ENCODE data around the gene ATP8A2.
"Not testable (repeated sequence)": the region's sequence is repeated elsewhere in the genome, so short reads cannot be mapped to it uniquely, and the experiment has no call there.

Gene ATP8A2

DNA sequence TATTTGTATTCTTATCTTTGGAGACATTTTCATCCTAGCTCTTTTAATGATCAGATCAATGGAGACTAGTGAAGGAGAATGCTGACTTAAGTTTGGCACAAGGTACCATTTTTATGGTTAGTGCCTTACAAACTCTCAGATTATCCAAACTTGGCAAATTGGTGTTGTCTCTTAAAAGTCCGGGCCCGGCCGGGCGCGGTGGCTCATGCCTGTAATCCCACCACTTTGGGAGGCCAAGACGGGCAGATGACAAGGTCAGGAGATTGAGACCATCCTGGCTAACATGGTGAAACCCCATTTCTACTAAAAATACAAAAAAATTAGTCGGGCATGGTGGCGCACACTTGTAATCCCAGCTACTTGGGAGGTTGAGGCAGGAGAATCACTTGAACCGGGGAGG lies 177.2 kb downstream of the ATP8A2 start:
- DNase-seq (ENCODE audit: low spot score) = not testable (repeated sequence)

DNA sequence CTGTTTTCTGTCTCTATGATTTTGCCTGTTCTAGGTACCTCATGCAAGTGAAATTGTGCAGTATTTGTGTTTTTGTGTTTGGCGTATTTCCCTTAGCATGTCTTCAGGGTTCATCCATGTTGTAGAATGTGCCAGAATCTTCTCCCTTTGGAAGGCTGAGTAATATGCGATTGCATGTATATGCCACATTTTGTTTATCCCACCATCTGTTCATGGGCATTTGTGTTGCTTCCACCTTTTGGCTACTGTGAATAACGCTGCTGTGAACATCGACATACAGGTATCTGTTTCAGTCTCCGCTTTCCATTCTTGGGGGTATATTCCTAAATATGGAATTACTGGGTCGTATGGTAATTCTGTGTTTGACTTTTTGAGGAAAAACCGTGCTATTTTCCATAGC lies 190.0 kb downstream of the ATP8A2 start:
- no peak for DNase-seq (ENCODE audit: low spot score)

DNA sequence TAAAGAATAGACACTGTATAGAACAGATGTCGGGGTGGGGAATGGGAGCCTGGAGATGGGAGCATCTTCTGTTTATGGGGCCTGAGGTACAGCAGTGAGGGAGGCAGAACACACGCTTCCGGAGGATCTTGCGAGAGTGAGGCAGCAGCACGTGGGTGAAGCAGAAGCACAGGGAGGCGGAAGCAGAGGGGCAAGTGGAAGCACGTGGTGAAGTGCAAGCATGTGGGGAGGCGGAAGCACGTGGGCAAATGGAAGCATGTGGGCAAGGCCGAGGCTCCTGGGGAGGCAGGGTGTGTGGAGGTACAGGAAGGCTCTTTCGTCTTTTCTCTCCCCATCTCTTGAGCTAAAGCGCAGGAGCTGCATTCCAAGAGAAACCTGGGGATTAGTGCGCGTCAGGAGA lies 198.4 kb downstream of the ATP8A2 start:
- no peak for DNase-seq (ENCODE audit: low spot score)

DNA sequence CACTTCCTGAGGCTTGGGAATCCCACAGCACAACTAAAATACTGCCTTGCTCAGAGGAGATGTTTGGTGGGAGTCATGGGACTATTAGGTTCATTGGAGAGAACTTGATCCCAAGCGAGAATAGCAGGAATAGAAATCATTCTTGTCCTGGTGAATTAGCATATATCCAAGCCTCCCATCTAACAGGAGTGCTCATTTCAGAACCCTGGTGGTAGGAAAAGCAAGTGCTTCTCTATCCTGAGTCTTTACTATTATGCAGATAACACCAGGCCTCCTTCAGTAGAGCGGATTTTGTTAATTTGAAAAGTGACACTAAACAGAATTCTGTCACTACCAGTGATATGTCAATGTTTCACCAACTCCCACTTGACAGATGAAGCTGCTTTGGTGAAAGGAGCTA lies 199.5 kb downstream of the ATP8A2 start:
- DNase-seq (ENCODE audit: low spot score) = no peak

DNA sequence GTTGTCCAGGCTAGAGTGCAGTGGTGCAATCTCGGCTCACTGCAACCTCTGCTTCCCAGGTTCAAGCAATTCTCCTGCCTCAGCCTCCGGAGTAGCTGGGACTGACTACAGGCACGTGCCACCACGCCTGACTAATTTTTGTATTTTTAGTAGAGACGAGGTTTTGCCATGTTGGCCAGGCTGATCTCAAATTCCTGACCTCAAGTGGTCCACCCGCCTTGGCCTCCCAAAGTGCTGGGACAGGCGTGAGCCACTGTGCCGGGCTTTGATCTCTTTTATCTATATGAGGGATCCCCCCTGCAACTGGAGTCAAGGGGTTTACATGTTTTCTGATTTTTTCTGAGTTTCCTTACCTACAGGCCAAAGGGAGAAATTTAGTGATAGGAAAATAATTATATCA lies 200.4 kb downstream of the ATP8A2 start:
- DNase-seq (ENCODE audit: low spot score) = not testable (repeated sequence)

DNA sequence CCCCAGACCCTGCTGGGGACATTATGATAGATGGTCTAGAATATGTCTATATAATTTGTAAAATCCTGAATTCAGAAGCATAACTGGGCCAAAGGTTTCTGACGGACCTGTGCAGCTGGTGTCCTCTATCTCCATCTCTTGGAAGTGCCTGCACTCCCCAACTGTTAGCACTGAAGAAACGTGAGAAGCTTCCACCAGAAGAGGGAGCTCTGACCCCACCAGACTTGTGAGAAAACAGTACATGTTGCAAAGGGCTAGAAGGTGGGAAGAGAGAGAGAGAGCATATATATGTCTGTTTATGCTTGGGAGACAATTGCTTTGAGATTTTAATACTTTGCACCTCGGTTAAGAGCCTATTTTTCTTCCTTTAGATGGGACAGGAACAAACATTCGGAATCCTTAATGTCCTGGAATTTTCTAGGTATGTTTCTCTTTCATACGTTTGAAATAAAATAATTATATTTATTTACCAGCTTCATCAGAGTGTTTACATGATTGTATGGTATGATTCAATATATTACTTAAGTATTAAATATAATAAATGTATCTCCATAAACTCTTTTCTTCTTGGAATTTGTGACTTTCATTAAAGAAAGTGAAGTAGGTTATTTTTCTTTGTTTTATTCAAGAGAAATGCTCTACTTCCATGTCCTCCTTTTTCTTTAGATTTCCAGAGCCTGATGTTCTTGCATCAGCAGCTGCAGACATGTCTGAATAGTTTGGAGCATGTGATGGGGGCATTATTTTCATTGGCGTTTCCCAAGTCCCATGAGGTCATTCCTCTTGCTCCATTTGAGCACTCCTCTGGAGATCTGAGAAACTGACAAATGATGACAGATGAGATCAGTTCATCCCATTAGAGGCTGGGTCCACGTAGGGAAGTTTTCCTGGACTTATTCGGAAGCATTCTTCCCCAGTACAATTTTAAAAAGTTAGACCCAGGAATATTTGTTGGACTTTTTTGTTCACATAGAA lies 202.9 kb downstream of the ATP8A2 start:
- DNase-seq (ENCODE audit: low spot score) = peak; percentile 84

DNA sequence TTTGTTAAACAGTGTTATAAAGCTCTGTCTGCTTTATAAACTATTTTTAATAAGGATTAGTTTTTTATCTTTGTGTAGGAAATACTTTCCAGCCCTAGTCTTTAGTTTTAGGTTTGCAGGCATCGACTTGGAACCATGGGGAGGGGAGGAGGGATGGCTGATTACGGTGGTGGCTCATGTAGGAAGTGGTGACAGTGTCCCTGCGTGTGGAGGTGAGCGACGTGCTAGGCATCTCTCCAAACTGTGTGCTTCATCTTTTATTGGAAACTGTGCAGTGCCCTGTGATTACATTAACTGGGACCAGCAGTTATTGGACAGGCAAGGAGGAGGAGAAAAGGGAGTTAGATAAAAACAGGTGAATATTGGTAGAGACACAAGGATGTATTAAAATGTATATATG lies 203.8 kb downstream of the ATP8A2 start:
- DNase-seq (ENCODE audit: low spot score) = peak; percentile 36

DNA sequence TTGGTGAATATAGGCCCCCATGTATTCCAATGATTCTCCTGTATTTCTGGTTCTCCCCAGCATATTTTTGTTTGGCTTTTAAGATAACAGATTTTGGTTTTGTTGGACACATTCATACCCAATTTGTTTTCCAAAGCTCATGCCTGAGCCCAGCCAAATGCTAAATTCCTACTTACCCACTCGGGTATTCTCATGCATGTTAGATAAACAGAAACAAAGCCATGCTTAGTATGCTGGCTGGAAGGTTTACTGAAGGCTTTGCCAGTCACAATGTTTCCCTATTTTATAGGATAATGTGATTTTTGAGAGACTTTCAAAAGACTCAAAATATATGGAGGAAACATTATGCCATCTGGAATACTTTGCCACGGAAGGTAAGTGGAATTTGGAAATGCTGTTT lies 206.8 kb downstream of the ATP8A2 start:
- no peak for DNase-seq (ENCODE audit: low spot score)

DNA sequence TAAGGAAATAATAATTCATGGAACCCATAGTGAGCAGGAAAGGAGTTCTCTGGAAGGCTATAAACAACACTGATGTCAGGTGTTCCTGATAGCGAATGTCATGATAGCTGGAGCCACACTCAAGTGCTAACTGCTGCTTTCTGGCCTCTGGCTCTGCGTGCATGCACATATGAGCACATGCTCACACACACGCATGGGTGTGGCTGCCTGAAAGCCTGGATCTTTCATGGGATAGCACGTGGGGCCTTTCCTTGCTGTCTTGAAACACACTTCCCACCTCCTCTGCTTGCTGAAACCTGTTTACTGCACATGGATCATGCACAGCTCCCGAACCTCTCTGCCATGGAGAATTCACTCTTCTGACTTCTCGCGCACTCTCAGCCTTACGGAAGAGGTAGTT lies 207.4 kb downstream of the ATP8A2 start:
- DNase-seq (ENCODE audit: low spot score) = no peak

DNA sequence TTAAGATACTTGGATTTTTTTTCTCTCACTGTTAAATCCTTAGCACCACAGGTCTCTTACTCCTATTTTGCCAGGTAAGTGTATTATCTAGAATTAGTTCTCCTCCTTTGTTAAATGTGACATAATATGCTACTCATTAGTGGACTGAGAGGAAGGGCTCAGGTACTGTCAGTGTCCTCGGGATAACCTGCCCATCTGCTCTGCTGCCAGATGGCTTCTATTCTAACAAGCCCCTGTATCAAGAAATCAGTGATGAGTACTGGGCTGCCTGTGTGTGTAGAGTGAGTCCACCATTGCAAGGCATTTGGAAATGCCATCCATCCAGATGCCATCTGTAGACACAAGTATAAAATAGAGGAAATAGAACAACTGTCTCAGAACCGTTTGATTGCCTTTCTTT lies 209.6 kb downstream of the ATP8A2 start:
- no peak for DNase-seq (ENCODE audit: low spot score)

DNA sequence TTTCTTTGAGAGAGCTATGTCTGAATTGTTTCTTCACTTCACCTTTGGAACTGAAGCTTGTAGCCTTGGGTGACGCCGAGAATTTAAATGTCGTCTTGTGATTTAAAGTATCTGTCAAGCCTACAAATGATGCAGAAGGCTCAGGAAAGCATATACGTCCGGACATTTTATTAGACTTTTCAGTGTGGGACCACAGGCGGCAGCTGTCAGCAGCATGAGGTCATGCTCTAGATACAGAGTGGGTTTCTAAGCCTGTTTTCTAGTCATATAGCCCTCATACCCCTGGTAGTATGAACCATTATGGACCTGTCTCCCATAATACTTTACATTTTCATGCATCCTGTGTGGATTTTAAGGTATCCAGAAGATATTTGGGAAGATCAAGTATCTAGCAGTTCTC lies 212.3 kb downstream of the ATP8A2 start:
- no peak for DNase-seq (ENCODE audit: low spot score)

DNA sequence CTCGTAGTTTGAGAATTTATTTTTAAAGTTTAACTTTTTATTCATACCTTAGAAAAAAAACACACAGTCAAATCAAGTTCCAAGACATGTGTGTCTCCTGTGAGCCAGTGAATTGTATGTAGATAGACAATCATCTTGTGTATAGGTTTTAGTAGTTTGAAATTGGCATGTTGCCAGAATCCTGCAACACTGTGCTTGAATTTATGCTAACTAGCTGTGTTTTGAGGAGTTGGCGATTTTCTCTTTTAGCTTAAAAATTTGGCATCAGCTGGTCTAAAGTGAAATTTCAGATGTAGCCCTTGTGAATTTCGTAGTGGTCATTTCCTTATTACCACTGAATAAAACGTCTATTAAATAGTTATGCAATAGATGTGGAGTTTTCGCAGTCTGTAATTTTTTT lies 213.2 kb downstream of the ATP8A2 start:
- no peak for DNase-seq (ENCODE audit: low spot score)

DNA sequence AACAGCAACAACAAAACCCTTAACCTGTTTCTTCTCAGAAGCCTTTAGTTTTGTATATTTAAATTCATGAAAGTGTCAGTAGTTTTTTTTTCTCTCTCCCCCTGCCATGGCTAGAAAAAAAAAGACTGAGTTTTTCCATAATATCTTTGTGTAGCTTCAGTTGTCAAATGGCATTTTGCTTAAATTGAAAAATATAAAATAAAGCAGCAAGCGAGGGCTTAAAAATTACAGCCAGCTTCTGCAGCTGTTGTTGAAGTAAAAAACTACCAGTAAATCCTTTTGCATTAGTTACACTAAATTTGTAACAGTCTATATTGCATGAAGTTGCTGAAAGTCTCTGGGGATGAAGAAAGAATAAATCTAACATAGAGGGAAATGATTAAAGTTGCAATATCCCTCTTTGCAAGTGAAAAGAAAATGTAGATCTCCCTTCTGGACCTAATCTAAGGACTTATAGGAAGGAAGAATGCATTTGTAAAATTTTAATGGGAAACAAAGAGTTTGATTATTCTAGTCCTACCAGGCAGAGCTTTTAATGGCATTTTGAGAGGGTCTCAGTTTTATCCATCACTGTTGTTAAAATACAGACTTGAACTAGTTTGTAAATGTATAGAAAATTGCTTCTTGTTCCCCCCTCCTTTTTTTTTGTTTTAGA lies 215.7 kb downstream of the ATP8A2 start:
- no peak for DNase-seq (ENCODE audit: low spot score)

DNA sequence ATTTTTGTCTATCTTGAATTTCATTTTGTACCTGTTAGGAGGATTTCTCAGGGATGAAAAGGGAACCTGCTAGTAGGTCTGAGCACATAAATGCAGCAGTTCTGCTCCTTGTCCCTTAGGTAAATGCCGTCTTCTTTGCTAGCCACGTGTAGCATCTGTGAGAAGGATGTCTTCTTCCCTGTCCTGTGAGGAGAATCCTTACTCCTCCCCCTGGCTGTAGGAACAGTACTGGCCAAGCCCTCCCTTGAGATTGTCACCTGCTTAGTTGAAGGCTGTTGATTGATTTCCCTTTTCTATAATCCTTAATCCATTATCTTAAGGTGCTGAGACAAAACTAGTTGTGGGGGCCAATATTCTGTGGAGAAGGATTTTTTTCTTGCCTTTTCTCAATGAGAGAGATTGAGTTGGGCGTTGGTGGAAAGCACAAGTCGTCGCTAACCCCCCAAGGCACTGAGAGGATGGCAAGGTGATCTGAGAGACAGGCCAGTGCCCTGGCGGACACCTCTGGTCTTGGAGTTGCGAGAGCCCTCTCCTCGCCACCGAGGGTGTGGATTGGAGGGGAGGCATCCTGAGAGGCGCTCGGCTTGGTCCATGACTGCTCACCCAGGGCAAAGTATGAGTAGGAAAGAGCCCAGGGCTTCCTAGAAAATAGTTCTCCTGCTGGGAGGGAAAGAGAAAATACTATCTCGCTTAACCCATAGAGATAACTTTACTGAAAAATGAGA lies 216.7 kb downstream of the ATP8A2 start:
- DNase-seq (ENCODE audit: low spot score) = no peak

DNA sequence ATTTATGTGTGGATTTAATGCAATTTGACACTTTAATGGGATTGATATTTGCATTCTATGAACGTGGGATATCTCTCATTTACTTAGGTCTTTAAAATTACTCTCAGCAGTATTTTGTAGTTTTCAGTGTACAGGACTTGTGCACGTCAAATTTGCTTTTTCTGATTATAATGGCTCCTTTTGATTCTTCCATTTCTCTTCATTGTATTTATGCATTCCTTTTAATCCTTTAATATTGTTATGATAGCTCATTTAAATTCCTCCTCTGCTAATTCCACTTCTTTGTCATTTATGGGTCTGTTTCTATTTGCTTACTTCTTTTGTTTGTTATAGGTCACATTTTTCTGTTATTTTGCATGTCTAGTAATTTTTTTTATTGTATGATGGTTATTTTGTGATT lies 226.6 kb downstream of the ATP8A2 start:
- no peak for DNase-seq (ENCODE audit: low spot score)

DNA sequence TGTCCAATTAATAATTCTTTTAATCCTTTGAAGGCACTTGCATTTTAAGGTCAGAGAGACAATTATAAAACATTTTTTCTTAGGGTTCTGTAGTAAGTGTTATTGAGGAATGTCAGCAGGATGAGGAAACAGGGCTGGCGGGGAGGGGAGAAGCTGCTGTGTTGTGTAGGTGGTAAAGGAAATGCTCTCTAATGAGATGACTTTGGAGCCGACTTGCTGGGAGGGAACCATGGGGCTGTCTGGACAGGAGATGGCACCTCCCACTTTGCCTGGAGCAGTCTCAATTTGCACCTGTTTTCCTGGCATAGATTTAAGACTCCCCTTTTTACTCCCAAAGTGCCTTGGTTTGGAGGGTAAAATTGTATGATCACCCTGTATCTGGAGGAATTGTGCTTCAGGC lies 230.4 kb downstream of the ATP8A2 start:
- no peak for DNase-seq (ENCODE audit: low spot score)

DNA sequence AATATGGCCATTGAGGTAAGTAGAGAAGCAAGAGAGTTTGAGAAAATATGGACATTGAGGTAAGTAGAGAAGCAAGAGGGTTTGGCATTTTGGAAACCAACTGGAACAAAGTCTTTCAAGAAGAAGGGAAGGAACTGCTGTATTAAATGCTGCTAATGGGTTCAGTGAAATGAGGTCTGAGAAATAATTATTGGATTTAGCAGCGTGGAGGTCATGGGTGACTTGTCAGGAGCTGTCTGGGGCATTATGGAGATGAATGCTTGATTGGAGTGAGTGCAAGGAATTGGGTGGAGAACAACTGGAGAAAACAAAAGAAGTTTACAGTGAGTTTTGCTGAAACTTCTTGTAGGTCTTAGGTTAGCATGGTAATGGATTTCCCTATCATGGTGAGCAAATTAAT lies 232.3 kb downstream of the ATP8A2 start:
- no peak for DNase-seq (ENCODE audit: low spot score)

DNA sequence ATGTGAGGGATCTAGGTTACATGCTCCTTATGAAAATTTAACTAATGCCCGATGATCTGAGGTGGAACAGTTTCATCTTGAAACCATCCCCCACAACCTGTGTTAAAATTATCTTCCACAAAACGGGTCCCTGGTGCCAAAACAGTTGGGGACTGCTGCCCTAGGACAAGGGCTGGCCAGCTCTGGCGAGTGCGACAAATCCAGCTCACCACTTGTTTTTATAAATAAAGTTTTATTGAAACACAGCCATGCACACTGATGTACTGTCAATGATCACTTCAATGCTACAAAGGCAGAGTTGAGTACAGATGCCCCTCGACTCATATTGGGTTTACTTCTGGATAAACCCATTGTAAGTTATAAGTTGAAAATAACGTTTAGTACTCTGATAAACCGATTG lies 235.3 kb downstream of the ATP8A2 start:
- DNase-seq (ENCODE audit: low spot score) = no peak

DNA sequence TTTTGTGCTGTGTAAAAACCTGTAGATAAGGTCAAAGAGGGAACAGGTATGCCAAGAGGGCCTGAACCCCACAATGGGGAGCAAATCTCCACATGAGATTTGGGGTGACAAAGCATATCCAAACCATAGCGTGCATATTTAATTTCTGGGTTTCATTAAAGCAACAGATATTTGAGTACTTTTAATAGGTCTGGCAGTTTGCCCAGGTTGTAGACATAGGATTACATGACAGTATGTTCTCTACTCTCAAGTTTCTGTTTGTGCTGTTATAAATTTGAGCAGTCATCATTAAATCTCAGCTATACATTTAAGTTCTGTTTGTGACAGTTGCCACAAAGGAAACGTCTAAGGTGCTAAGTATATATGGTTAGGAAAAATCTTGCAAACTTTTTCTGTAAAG lies 236.4 kb downstream of the ATP8A2 start:
- no peak for DNase-seq (ENCODE audit: low spot score)

DNA sequence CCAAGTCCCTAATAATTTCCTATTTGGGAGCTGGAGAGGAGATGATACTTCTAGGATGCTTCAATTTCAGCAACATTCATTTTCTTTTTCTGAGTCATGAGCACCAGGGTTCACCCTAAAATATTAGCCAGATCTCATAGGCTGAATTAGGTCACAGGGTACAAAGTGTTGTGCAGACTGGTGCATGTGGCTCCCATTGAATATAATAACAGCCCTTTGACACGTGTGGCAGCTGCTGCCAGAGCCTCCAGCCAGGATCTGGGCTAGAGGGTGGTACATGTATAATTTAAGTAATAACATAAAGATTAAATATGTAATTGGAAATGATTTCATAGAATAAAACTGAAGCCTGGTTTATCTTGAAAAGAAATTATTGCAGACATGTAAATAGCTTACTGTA lies 244.9 kb downstream of the ATP8A2 start:
- DNase-seq (ENCODE audit: low spot score) = no peak

DNA sequence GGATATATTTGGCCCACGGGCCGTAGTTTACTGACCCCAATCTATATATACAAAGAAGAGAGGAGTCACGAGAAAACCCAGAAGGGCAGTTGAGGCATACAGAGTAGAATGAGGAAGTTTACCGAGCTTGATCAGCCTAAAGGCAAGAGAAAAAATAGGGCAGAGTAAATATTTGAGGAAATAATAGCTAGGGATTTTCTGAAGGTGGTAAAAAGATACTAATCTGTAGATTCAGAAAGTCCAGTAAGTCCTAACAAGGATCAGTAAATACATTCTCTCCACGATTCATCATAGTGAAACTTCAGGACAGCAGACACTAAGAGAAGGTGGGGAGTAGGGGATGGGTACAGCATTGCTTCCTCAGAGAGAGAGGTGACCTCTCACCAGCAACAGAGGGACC lies 248.1 kb downstream of the ATP8A2 start:
- no peak for DNase-seq (ENCODE audit: low spot score)

DNA sequence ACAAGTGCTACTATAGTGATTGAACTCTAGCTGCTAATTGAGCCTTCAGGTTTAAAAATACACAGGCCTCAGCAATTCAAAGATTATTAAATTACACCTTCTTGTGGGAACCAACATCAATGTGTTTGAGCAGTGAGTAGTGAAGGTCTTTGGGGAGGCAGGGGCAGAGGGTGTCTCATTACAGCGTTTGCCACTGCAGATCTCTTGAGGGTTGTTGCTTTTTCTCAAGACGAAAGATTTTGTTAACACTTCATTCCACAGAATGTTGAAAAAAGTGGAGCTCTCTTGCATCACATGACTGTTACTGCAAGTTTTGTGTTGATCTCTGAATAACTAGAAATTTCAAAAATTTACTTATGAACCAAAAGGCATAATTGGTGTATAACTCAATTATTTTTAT lies 253.6 kb downstream of the ATP8A2 start:
- DNase-seq (ENCODE audit: low spot score) = no peak

DNA sequence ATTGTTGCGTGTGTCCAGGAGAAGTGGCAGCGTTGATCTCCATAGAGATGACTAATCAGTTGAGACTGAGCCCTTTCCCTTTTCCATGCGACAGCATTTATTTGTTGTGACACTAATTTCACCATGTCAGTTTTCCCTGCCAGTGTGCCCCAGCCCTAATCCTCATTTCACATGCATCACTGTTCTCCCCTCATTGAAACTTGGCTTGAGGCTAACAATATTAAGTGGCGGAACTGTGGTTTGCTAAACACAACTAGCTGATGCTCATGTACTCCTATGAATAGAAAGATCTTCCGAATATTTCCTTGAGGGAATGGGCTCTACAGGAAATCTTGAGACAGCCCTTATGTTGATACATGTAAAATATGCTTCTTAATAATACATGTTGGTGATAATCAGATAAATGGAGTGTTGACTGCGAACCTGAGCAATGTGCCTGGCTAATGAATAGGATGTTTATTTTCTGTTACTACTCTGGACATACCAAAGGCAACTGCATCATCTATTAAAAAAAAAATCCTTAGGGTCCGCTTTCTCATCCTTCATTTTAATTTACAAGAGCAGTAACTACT lies 258.6 kb downstream of the ATP8A2 start:
- DNase-seq (ENCODE audit: low spot score) = no peak

Measured in kidney tubule cell (primary cell).